GM21737 (cell line): Measurements from ENCODE around the gene CHDH.

Experiments
- ATAC-seq: cut with Tn5 transposase; IDR thresholded peaks from one replicate; pipeline ENCODE4 v1.9.1; 2021; ENCODE audit warnings: mild to moderate bottlenecking, moderate library complexity; ENCODE audit not compliant: unreplicated experiment

The CHDH gene

GRCh38 chr3:53795789-53796560 is 50.2 kb downstream of the CHDH start:
- ATAC-seq, result no peak

- ATAC-seq, result no peak
These were observed 51.0 kb downstream of the CHDH start for GRCh38 chr3:53795176-53795575.

- no peak for ATAC-seq
These were observed 51.6 kb downstream of the CHDH start for GRCh38 chr3:53794597-53794996.

DNA sequence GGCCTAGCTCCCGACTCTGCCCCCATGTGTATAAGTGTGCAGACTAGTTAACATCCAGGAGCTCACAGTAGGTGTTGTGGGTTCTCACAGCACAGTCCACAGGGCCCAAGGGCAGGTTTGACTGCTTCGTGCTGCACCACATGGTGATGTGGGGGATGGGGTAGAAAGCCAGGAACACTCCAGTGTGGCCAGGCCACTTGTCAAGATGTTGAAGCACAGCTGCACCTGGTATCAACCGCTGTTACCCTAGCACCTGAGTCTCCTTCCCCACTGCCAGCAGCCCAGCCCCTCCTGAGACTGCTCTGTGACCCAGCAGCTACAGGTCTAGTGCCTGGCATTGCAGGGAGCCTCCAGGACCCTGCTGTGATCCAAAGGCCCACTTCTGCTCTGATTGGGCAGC is 53.4 kb downstream of the CHDH start:
- ATAC-seq, result no peak

GRCh38 chr3:53791317-53791716 is 54.9 kb downstream of the CHDH start:
- ATAC-seq, result no peak

GRCh38 chr3:53790470-53790869 is 55.7 kb downstream of the CHDH start:
- no peak for ATAC-seq

DNA sequence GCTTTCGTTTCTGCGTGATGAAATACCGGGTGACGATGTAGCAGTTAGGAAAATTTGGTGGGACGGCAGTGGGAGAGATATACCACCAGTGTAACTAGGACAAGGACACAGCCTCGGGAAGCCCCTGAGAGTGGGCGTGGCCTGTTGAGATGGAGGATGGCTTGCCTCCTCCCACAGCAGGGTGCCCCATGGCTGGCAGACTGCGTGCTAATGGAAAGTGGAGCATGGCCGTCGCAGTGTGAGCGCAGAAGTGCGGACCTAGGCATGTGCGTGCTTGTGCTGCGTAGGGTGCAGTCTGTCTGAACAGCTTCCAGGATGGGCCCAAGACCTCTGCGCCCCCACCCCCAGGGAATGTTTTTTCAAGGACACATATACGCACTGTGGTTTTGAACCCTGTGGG is 56.8 kb downstream of the CHDH start:
- no peak for ATAC-seq

DNA sequence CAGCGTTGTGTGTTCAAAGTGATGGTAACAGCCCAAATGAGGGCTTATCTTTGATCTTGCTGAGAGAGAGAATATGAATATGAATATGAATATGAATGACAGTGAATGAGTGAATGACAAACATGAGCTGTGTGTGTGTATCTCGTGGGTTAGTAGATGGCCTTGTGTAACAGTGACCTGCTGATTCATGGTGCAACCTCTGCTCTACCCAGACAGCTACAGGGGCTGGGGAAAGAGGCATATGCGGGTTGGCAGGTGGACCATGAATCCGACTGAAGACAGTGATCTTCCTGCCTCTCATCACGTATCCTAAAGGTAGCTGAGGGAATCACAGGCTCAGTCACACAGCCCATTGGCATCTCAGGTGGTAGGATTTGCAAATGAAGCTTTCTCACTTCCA is 58.2 kb downstream of the CHDH start:
- ATAC-seq, result no peak

DNA sequence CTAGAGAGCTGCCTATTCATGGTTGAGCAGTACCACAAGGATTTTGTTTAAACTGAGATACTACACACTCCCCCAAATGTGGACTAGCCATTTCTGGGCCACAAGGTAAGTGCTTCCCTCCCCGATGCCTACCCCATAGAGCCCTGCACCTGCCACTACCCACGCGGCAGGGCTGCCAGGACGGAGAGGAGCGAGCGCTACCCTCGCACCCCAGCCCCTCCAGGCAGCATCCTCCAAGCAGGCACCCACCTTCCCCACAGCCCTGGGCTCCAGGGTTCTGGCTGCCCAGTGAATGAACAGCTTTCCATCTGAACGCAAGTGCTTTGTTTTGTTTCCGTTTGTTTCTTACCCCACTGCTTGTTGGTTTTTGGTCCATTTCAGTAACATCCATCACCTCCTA is 59.2 kb downstream of the CHDH start:
- ATAC-seq, result no peak

GRCh38 chr3:53780806-53781205 is 65.4 kb downstream of the CHDH start:
- no peak for ATAC-seq

DNA sequence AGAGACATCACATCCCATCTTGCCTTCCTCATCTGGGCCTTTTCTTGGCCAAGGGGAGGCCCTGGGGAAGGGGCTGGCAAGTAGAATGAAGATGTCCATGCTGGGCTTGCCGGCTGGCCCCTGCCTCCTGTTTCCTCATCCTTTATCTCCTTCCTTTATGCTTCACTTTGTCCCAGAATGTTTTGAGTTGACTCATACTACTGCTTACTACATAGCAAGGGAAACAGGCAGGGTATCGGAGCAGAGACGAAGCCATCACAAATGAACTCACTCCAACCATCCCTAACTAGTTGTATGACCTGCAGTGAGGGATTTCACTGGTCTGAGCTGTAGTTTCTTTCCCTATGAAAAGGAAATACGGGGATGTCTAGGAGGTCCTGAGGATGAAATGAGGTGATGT is 66.0 kb downstream of the CHDH start:
- ATAC-seq, result no peak

GRCh38 chr3:53778153-53778552 is 68.1 kb downstream of the CHDH start:
- no peak for ATAC-seq

- ATAC-seq, result no peak
These were observed 68.8 kb downstream of the CHDH start for GRCh38 chr3:53777468-53777867.

DNA sequence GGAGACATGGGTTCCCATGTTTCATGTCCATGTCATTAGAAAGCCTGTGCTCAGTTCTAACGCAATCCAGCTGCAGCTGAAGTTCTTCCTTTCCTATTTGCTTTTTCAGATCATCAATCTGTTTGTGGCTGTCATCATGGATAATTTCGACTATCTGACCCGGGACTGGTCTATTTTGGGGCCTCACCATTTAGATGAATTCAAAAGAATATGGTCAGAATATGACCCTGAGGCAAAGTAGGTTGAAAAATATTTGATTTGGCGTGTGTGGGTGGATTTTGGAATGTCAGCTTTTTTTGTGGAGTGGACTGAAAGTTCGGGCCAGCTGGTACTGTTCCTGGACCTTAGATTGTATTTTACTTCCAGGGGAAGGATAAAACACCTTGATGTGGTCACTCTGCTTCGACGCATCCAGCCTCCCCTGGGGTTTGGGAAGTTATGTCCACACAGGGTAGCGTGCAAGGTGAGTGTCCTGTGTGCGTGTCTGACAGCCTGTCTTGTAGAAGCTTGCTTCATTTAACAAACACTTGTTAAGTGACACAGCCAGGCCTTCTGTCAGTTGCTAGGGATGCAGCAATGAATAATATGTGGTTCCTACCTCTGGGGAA is 69.6 kb downstream of the CHDH start:
- no peak for ATAC-seq

DNA sequence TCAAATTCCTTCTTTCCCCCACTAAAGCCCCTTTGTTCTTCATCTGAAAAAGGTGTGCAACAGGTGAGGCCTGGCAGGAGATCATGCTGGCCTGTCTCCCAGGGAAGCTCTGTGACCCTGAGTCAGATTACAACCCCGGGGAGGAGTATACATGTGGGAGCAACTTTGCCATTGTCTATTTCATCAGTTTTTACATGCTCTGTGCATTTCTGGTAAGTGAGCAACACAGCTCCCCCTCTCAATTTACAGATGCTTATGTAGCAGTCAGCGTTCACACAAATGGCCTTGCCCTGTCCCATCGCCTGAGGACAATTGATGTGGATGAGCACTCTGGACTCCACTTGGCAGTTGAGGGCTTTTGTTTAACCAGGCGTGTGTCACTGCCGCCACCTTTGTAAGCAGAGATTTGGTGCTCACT is 70.4 kb downstream of the CHDH start:
- no peak for ATAC-seq

- no peak for ATAC-seq
These were observed 71.2 kb downstream of the CHDH start for GRCh38 chr3:53775018-53775417.

DNA sequence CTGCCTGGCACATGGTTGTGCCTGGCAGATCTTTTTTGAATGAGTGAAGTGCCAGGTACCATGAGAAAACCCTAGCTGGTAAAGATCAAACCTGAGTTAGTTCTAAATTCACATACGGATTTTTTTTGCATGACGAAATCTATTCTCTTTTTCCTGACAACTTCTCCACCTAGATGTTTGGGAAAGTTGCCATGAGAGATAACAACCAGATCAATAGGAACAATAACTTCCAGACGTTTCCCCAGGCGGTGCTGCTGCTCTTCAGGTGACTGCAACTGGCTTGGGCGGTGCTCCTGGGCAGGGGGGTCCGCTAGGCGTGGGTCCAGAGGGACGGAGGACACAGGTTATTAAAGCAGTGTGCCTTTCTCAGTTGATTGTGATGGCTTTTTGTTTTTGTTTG is 71.8 kb downstream of the CHDH start:
- ATAC-seq, result no peak

GRCh38 chr3:53773611-53774368 is 72.4 kb downstream of the CHDH start:
- ATAC-seq, result peak; percentile 85

- ATAC-seq, result no peak
These were observed 73.2 kb downstream of the CHDH start for GRCh38 chr3:53773021-53773436.

DNA sequence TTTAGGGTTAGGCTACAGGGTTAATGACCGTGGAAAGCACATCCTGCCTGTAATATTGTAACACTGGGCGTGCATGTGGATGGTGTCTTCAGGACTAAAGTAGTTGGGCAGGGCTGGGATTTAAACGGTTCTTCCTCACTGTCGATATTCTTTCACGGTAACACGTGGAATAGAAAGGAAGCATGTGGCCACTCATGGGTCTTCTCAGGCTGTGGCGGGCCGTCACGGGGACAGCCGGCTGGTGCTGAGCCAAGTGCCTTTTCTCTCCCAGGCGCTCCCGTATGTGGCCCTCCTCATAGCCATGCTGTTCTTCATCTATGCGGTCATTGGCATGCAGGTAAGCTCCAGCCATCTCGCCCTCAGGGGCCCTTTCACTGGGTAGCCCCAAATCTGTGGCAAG is 73.7 kb downstream of the CHDH start:
- no peak for ATAC-seq

DNA sequence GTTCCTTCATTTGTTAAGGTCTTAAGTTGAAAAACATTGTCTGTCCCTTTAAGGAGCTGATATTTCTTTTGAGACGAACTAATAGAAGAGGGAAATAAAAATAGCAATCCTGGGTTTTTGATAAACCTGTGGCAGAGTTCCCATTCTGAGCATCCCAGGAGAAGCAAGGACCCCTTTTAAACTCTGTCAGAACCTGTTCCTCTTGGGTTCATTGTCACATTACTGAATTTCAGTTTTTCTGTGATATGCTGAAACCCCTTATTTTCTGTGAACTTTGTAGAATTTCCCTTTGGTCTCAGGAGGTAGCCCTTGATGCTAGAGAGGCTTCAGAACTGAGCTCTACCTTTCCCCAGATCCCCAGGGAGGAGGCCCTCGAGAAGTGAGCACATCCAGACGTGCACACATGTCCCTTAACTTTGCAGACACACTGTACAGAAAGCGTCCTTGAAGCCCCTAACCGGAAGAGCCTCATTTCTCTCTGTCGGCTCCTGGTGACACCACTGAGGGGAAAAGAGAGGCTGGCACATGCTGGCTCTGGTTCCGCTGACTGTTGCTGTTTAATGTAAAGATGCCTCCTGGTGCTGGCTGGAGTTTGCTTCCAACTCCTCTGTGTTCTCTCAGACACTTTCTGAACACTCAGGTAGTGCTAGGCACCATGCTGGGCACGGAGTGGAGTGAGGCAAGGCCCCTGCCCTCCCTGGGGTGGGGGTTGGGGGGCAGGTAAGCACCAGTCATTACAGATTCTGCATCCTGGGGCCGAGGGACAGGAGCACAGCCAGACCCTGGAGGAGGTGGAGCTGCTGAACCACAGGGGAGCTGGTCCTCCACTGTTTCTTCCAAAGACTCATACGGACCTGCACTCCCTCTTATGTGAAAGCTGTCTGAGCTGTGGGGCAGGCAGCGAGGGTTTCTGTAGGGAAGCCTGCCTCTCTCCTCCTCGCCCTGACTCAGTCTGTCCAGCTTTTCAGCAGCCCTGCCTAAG is 77.5 kb downstream of the CHDH start:
- ATAC-seq, result no peak
